Uterus (tissue), 4 donors: Measurements from ENCODE around the gene MAML2. TPM values are rescaled to one million over a fixed set of nuclear protein-coding genes. Genes with fewer than 3 reads are reported as not detected.

Source experiments
- DNase-seq, 2 donors: peaks; one replicate each; pipeline ENCODE4 v3.0.0-alpha.2; 2019 to 2020
- H3K27ac ChIP-seq, 2 donors: fragments of 200-600 bp; sonication (generic); 1 replicate in 1 of 2; 2 replicates in 1 of 2; pipeline ENCODE4 v1.5.1; 2016 to 2018
- H3K27me3 ChIP-seq, 2 donors: fragments of 200-600 bp; sonication (generic); one replicate each; pipeline ENCODE4 v1.5.1; 2018 to 2019; ENCODE audit warnings: control low read depth in 1 of 2
- H3K36me3 ChIP-seq, 2 donors: fragments of 200-600 bp; sonication (generic); one replicate each; pipeline ENCODE4 v1.5.1; 2019; ENCODE audit warnings: control low read depth in 1 of 2
- H3K4me1 ChIP-seq, 2 donors: fragments of 200-600 bp; sonication (generic); one replicate each; pipeline ENCODE4 v1.5.1; 2018 to 2019; ENCODE audit warnings: control low read depth in 1 of 2
- H3K4me3 ChIP-seq, 2 donors: fragments of 200-600 bp; sonication (generic); 1 replicate in 1 of 2; 2 replicates in 1 of 2; pipeline ENCODE4 v1.5.1; 2018 to 2019; ENCODE audit warnings: mild to moderate bottlenecking in 1 of 2
- H3K9me3 ChIP-seq, 2 donors: fragments of 200-600 bp; sonication (generic); one replicate each; pipeline ENCODE4 v1.5.1; 2019; ENCODE audit warnings: control low read depth in 1 of 2
- CTCF ChIP-seq, 4 experiments: fragments of 200-600 bp in 2 of 4; fragments of 450-650 bp in 2 of 4; sonication (generic) in 2 of 4; IDR thresholded peaks; one replicate each; pipeline ENCODE4 v1.5.1; 2016 to 2019; ENCODE audit warnings: antibody characterized with exemption in 4 of 4, mild to moderate bottlenecking in 2 of 4, moderate library complexity in 1 of 4
- POLR2A ChIP-seq, 2 donors: fragments of 450-650 bp; IDR thresholded peaks; one replicate each; pipeline ENCODE4 v1.6.1; 2016; ENCODE audit warnings: antibody characterized with exemption in 2 of 2, mild to moderate bottlenecking in 1 of 2, moderate library complexity in 1 of 2
- intact Hi-C: fragments of 100-400 bp; cut with DNase I; formaldehyde crosslinking; loops from one replicate; pipeline ENCODE4 v1.15.1; 2023; ENCODE audit warnings: low total_unique reads
- total RNA-seq, 4 donors: library from RNA; depleted of rRNA in 3 of 4; stranded (reverse); fragments of >200 nt in 3 of 4; gene quantifications; one replicate each; pipeline versions ENCODE4 v1.1.0 to v1.2.4, GENCODE V29; 2014 to 2023
- donor health status: DM: yes; HTN: yes; CAD: no.

Gene MAML2
- total RNA-seq, 4 donors from 2014 or later = 8.2 to 35.9 (median 19.8) TPM

DNA sequence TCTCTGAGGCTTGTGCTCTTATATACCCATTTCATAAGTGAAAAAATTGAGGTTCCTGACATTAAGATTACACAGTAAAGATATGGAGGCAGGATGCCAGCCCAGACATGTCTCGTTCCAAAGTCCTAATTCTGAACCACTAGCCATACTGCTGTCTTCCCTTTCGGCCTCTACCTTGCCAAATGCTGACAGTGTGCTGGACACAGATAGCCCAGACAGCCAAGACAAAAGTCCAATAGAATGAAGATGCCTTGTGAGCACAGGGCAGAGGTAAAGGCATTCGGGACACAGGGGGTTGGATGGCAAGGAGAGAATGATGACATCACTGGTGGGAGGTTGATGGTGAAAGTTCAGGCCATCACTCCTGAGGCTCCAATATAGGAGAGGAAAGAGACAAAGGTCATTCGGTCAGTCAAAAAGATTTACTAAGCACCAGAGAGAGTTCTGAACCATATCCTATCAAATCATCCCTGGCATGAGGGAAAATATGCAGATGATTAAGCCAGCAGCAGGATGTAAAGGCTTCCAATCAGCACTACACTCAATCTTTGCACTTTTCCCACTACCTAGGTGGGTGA is 245.1 kb downstream of the MAML2 start:
- intact Hi-C loops = no loop called here
- H3K4me1 ChIP-seq = peaks cover 0 to 9% of the 10 kb centered on the region in 2 donors
- peak overlapping the region; percentile 45 to 55 for H3K27ac ChIP-seq
- no peaks in the 10 kb centered on the region for H3K9me3 ChIP-seq
- no peaks in the 10 kb centered on the region for H3K27me3 ChIP-seq
- no peak for TF ChIP-seq POLR2A (IDR thresholded peaks at IDR 0.05)
- TF ChIP-seq CTCF (IDR thresholded peaks at IDR 0.05) = no peak
- H3K4me3 ChIP-seq = no peak overlapping the region
- no peaks in the 10 kb centered on the region for H3K36me3 ChIP-seq
- no peak for DNase-seq

DNA sequence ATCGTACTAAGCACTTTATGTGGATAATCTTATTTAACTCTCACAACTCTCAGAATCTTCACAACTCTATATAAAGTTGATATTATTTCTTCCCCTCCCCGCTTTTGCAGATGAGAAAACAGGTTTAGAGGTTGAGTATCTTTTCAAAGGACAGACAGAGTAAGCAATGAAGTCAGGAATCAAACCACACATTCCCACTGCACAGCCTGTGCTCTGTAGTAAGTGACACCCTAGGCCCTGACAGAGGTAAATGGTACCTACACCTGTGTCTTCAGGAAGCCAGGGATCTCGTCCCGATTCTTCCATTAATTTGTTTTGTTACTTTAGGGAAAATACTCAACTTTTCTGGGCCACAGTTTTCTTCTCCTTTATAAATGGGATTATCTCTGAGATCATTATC is 246.6 kb downstream of the MAML2 start:
- no peak overlapping the region for H3K4me3 ChIP-seq
- H3K4me1 ChIP-seq = peaks cover 0 to 9% of the 10 kb centered on the region in 2 donors
- intact Hi-C loops = no loop called here
- H3K36me3 ChIP-seq = no peaks in the 10 kb centered on the region
- no peaks in the 10 kb centered on the region for H3K9me3 ChIP-seq
- no peak overlapping the region for H3K27ac ChIP-seq
- no peaks in the 10 kb centered on the region for H3K27me3 ChIP-seq
- DNase-seq = no peak
- TF ChIP-seq POLR2A (IDR thresholded peaks at IDR 0.05) (no peak), CTCF (IDR thresholded peaks at IDR 0.05) (no peak)

DNA sequence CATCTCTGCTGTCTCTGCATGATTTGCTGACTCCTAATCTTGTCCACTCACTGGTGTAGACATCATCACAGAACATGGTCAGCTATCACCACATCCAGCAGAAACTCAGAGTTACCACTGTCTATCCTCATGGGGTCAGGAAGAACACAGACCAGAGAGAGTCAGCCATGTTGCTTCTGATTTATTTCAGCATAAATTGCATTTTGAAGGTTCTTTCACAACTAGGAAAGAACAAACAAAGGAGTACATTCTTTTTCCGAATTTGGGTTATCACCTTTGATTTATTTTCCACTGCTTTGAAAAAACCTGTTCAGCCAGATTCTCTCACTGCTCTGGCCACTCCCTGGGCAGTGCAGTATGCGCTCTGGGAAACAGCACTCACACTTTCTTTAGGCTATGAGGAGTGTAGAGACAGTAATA is 247.1 kb downstream of the MAML2 start:
- Histone ChIP-seq H3K27ac (no peak overlapping the region), H3K4me3 (no peak overlapping the region), H3K9me3 (no peaks in the 10 kb centered on the region), H3K36me3 (no peaks in the 10 kb centered on the region), H3K4me1 (peaks cover 0 to 9% of the 10 kb centered on the region in 2 donors), H3K27me3 (no peaks in the 10 kb centered on the region)
- DNase-seq = no peak
- TF ChIP-seq POLR2A (IDR thresholded peaks at IDR 0.05) = no peak
- intact Hi-C loops = no loop called here

GRCh38 chr11:96094156-96094555 is 248.8 kb downstream of the MAML2 start:
- H3K4me1 ChIP-seq = peaks cover 0 to 9% of the 10 kb centered on the region in 2 donors
- H3K27ac ChIP-seq = no peak overlapping the region
- TF ChIP-seq CTCF (IDR thresholded peaks at IDR 0.05) (no peak), POLR2A (IDR thresholded peaks at IDR 0.05) (no peak)
- no peak for DNase-seq
- no peaks in the 10 kb centered on the region for H3K27me3 ChIP-seq
- intact Hi-C loops = no loop called here
- no peaks in the 10 kb centered on the region for H3K36me3 ChIP-seq
- H3K4me3 ChIP-seq = no peak overlapping the region
- no peaks in the 10 kb centered on the region for H3K9me3 ChIP-seq

DNA sequence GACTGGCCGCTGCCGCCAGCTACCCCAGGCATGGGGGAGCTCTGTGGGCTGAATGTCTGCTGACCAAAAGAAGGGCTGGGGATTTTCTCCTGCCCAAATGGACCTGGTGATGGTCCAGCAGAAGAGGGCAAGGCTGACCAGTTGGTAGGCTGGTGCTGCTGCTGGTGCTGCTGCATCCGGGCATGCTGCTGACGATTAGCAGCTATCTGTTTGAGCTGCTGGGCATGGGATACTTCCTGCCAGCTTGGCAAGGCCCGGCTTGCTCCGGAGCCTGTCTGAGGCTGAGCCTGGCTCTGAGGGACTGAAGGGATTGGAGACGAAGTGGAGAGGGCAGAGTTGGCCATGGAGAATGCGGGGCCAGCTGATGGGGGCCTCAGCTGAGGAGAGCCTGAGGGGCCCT is 250.5 kb downstream of the MAML2 start:
- intact Hi-C loops = no loop called here
- H3K36me3 ChIP-seq = no peaks in the 10 kb centered on the region
- H3K4me3 ChIP-seq = no peak overlapping the region
- no peak for DNase-seq
- no peak overlapping the region for H3K27ac ChIP-seq
- H3K9me3 ChIP-seq = no peaks in the 10 kb centered on the region
- H3K27me3 ChIP-seq = no peaks in the 10 kb centered on the region
- no peak for TF ChIP-seq CTCF (IDR thresholded peaks at IDR 0.05)
- TF ChIP-seq POLR2A (IDR thresholded peaks at IDR 0.05) = no peak
- no peaks in the 10 kb centered on the region for H3K4me1 ChIP-seq

DNA sequence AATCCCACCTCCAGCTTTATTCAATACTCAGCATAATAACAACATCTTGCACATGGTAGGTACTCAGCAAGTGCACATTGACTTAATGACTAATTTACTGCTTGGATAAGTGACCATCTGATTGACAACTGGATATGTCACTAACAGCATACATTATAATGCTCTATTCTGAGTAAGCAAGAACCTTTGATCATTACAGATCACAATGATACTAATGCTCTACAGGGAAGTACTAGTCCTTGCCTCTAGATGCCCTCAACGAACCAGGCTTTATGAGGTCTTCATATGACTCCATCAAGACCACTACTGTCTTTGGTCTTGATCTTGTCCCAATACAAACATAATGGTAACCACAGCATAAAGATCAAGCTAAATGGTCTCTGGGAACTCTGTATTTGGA is 251.5 kb downstream of the MAML2 start:
- Histone ChIP-seq H3K9me3 (no peaks in the 10 kb centered on the region), H3K27me3 (no peaks in the 10 kb centered on the region), H3K4me1 (no peaks in the 10 kb centered on the region), H3K36me3 (no peaks in the 10 kb centered on the region), H3K27ac (no peak overlapping the region), H3K4me3 (no peak overlapping the region)
- intact Hi-C loops = no loop called here
- DNase-seq = no peak
- TF ChIP-seq CTCF (IDR thresholded peaks at IDR 0.05) (peak in 2 of 4 experiments; percentile 7 to 20), POLR2A (IDR thresholded peaks at IDR 0.05) (no peak)
